A549 treated with AZD9567 at 1 μM for 4 hours (cell line): Measurements from ENCODE around the gene MTAP. TPM values are rescaled to one million over a fixed set of nuclear protein-coding genes. Genes with fewer than 3 reads are reported as not detected.

Experiments used
- total RNA-seq: library from RNA; stranded (reverse); fragments of 200-300 nt; extraction: Qiagen RNA extraction; gene quantifications from 5 replicates; pipeline ENCODE4 v1.2.3, GENCODE V29; 2022; ENCODE audit not compliant: insufficient read depth

The MTAP gene
- total RNA-seq = 8.9 to 44.9 TPM (median 10.7 TPM) in 5 replicates

DNA sequence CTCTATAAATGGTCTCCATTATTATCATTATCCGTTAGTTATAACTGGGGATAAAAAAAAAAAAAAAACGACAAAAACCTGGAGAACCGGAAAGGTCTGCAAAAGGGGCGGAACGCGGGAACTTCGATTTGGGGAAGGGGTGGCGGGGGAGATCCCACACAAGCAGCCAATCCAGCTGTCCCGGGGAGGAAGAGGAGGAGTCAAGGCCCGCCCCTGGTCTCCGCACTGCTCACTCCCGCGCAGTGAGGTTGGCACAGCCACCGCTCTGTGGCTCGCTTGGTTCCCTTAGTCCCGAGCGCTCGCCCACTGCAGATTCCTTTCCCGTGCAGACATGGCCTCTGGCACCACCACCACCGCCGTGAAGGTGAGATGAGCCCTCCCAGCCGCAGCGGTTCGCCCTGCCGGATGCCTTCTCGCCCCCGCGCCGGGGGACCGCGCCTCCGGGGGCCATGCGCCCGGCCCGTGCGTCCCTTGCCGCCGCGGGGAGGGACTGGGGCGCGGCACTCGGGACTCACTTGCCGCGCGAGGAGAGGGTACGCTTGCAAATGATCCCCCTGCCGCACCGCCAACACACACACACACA lies at the start of gene MTAP:
Gene MTAP (plus strand): TSS at position 219 of the 583 bp plus-strand sequence. CDS start 113 bp downstream, at position 332.

Other genes starting within 250 kb of the MTAP start
- gene CDKN2A, start 191.8 kb downstream of the MTAP start, total RNA-seq = not detected in 5 replicates
- not detected in 5 replicates for gene CDKN2B-AS1, start 192.2 kb downstream of the MTAP start, total RNA-seq
- not detected in 5 replicates for gene CDKN2B, start 206.7 kb downstream of the MTAP start, total RNA-seq